GM18505 (cell line): ENCODE measurements around the gene UBA1.

ENCODE experiments used
- ATAC-seq: cut with Tn5 transposase; IDR thresholded peaks from one replicate; pipeline ENCODE4 v1.9.1; 2021; ENCODE audit not compliant: unreplicated experiment
- POLR2A ChIP-seq: IDR thresholded peaks from 4 replicates; pipeline ENCODE4 v1.6.1; 2011; ENCODE audit warnings: borderline replicate concordance; ENCODE audit not compliant: insufficient read depth, insufficient read length; ENCODE audit errors: extremely low read depth

Gene UBA1

DNA sequence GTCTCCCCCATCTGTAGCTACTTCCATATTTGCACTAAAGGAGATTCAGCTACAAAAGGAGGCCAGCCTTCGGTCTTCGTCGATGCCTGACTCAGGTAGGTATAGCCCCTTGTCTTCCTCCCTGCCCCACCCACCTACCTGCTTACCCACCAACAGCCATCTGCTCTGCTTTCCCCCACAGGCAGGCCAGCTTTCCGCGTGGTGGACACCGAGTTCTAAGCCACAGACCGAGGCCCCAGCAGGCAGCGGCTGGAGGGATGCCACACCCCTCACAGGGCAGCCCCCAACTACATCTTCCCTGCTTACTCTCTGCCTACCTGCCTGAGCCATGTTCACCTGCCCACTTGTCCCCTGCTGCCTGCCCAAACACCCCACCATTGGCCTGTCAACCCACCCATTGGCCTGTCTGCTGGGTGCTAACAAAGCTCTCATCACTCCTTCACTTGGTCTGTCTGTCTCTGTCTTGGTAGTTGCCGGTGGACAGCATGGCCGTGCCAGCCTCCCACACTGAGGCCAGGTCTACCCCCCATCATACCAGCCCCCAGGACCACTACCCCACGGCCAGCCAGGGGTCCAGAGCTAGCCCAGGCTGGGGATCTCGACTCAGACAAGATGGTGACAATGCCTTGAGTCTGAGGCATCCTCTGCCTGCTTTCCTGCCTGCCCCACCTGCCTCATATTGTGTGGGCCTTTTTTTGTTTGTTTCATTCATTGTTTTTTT, 35.1 kb downstream of the UBA1 start:
- no peak for ATAC-seq
- TF ChIP-seq POLR2A = no peak

DNA sequence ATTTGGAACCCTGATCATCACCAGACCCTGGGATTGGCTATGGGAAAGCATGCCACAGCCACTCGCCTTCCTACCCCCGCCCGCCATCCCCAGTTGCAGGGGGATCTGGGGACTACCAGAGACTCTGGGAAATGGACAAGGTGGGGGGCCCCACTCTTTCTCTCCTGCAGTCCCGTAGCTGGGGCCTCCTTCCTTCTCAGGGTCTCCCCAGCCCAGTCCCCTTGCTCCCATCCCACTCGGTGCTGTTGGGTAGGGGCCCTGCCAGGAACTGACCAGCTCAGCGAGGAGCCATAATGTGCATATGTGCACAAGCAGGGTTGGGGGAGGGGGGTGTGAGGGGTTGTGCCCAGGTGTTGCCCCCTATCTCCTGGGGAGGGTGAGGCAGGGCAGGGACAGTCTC, 35.8 kb downstream of the UBA1 start:
- no peak for TF ChIP-seq POLR2A
- ATAC-seq = no peak

DNA sequence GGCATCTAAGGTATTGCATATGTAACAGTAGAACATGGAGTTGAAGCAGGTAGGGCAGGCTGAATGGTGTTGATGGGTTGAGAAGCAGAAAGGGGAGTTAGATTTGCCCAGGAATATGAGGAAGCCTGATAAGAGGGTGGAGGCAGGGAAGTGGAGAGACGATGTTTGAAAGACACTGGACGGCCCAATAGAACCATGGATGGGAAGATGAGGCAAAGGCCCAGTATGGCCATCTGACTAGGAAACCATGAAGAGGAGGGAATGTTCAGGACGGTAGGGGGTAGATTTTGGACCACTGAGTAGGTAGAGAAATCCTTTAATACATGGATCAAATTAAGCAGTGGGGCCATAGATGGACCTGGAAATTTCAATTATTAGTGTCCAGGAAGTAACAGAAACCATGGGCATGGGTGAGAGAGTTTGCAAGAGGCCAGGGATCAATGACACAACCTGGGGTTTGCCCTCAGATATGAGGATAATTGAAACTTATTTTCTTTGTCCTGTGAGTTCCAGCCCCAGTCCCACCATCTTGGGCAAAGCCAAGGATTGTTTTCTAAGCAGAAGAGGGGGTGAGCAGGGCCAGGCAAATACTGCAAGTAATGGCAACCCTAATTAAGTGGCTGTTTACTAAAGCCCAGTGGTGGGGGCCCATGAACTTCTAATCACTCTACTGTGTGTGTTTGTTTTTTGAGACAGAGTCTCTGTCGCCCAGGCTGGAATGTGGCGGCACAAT, 36.7 kb downstream of the UBA1 start:
- TF ChIP-seq POLR2A = no peak
- no peak for ATAC-seq

DNA sequence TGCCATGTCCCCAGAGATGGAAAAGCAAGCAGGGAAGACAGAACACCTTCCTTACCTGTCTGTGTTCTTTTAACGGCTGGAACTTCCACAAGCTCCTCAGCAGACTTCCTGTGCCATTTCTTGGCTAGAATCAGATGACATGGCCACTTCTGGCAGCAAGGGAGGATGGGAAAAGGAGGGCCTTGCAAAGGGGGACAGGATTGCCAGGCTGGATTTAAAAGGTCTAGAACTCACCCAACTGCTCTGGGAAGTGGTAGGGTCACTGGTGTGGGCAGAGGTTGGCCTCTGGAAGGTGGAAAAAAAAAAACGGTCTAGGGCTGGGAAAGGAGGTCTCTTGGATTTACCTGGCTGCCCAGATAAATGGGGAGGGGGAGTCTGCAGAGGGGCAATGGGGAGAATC, 37.5 kb downstream of the UBA1 start:
- TF ChIP-seq POLR2A = no peak
- no peak for ATAC-seq

DNA sequence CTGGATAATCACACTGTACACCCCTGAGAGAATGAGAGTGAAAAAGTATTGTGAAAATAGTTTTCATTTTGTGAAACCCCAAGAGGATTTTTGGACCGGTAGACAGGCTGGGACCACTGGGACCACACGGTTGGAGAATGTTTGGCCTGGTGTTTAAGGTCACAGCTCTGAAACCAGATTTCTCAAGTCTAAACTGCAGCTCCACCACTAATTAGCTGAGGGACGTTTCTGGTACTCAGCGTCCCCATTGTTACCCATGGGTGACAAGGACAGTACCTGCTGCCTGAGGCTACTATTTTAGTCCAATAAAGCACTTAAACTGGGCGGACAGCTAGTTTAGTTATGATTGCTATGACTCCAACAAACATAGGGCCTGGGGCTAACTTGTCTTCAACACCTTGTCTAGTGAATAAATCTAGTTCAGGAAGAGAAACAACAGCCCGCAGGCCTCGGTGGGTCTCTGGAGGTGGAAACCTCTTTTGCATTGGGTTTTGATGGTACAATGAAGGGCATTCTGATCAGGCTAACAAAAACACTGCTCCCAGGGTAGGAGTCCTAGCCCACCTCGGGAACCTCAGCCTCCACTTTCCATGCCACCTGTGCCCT, 38.7 kb downstream of the UBA1 start:
- no peak for TF ChIP-seq POLR2A
- no peak for ATAC-seq

DNA sequence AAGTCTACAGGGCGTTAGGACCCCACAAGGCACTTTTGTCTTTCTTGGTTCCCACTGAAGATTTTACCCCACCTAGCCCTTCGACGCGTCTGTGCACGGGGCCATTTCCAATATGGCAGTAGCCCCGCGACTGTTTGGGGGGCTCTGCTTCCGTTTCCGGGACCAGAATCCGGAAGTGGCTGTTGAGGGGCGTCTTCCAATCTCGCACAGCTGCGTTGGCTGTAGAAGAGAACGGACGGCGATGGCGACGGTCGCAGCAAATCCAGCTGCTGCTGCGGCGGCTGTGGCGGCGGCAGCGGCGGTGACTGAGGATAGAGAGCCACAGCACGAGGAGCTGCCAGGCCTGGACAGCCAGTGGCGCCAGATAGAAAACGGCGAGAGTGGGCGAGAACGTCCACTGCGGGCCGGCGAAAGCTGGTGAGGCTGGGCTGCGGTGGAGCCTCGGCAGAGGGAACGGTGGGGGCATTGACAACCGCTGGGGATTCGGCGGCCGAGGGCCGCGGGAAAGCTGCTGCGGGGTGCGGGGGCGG, 39.2 kb downstream of the UBA1 start, which contains the start of gene USP11:
Gene USP11 (plus strand): TSS at position 207 of the 530 bp plus-strand sequence. CDS start 35 bp downstream, at position 242.
- TF ChIP-seq POLR2A = peak; percentile 78
- ATAC-seq = peak; percentile 23

DNA sequence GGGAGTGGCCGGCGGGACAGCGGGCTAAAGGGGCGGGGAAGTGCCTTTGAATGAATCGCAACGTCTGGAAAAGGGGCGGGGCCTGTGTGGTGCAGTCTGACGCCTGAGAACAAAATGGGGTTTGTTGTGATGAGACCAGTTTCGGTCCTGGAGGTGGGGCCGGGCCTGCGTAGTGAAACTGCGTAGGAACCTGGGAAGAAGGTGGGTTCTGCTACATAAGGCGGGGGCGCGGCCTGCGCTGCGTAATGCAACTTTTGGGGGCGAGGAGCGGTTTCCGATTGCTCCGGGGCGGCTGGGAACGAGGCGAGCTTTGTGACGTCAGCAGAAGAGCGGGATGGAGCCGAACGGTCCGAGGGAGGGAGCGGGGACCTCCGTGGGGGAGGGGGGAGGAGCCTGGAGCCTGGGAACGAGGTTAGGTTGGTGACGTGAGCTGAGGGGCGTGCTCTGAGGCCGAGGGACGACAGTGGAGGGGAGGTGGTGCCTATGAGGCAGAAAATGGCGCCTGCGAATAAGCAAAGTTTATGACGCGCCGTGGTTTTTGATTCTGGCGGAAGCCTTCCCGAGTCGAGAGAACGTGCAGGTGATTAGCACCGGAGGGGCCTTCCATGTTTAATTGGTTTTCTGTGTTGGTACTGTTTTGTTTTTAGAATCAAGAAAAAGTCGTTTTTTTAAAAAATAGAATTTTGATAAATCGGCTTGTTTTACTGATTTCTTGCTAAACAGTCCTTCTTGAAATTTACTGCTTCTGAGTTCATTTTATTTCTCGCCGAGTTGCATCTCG, 39.9 kb downstream of the UBA1 start:
- ATAC-seq = peak; percentile 84
- TF ChIP-seq POLR2A = peak; percentile 56

DNA sequence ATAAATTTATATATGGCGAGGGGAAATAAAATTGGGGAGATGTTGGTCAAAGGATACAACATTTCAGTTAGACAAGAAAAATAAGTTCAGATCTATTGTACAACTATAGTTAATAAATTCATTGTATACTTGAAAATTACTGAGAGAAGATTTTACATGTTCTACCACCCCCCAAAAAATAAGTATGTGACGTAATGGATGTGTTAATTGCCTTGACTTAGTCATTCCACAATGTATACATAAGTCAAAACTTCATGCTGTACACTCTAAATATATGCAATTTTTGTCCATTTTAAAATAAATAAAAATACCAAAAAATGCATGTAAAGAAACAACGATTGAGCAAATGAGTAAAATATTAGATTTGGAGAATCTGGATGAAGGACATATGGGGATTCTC, 41.0 kb downstream of the UBA1 start:
- ATAC-seq = no peak
- TF ChIP-seq POLR2A = no peak

DNA sequence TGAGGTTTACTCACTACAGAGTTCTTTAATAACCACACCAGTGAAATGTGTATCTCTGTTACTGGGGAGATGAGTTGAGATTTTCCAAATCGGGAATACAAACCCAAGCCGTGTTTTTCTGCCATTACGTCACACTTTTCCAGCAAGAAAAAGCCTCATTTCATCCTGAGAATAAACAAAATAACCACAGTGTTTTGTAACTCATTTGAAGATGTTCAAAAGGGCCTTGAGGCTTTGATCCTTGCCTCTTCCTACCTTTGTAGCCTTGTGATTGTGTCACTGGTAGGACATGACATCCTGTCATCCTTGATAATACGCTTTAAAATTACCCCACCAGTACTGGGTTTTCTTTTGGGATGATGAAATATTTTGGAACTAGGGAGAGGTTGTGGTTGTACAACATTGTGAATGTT, 42.1 kb downstream of the UBA1 start:
- ATAC-seq = no peak
- TF ChIP-seq POLR2A = no peak

DNA sequence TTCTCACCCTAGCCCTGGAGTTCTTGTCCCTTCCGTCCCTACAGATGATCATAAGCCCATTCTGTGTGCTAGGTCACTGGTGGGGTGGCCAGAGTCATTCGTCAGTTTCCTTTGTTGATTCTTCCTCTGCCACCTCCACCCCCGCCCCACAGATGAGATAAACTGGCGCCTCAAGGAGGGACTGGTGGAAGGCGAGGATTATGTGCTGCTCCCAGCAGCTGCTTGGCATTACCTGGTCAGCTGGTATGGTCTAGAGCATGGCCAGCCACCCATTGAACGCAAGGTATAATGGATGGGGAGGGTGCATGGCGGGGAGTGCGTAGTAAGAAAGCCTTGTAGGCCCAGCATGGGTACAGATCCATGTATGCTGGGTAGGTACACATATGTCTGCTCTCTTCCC, 45.6 kb downstream of the UBA1 start:
- ATAC-seq = no peak
- no peak for TF ChIP-seq POLR2A

DNA sequence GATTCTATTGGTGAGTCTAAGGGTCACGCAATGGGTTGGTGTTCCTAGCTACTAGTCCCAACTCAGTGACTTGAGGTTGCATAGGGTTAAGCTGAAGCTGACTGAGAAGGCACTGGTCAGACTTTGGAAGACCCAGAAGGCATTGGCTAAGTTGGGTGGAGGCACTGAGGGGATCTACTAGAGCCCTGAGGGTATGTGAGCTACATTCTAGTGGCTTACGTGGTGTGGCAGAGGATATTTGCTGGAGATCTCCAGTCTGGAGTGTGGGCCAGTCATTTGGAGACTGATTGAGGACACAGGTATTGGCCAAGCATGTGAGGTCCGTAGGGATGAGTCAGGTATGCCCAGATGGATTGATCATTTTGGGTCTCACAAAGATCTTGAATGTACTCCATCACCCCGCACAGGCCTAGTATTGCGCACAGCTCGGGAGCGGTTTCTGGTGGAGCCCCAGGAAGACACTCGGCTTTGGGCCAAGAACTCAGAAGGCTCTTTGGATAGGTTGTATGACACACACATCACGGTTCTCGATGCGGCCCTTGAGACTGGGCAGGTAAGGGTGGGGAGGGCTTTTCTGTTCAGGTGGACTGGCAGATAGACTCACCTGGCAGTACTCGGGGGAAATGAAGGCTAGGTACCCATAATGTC, 46.4 kb downstream of the UBA1 start:
- TF ChIP-seq POLR2A = no peak
- no peak for ATAC-seq

DNA sequence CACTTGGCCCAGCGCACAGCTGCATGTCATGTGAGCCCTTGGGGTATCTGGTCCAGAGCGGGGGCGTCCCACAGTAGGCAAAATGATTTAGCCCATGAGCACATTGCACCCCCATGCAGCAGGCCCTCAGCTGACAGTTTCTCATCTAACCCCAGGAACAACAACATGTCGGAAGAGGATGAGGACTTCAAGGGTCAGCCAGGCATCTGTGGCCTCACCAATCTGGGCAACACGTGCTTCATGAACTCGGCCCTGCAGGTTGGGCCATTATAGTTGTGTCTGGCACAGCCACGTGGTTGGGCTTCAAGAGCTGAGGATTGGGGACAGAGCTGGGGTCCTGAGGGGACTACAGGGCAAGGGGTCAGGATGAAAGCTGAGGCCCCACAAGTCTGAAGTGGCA, 47.0 kb downstream of the UBA1 start:
- ATAC-seq = no peak
- no peak for TF ChIP-seq POLR2A
